Keratinocyte (primary cell): ENCODE measurements around the gene MAD1L1. TPM values are rescaled to one million over a fixed set of nuclear protein-coding genes. Genes with fewer than 3 reads are reported as not detected.
"Not testable (repeated sequence)": the region's sequence is repeated elsewhere in the genome, so short reads cannot be mapped to it uniquely, and the experiment has no call there.

Experiments
- DNase-seq: peaks from one replicate; pipeline ENCODE4 v3.0.0-alpha.2; 2011; ENCODE audit warnings: low read depth, missing footprints, low spot score
- FAIRE-seq: peaks from 2 replicates; lab custom pipeline; 2011; peaks lifted over from hg19 to GRCh38; lab: Jason Lieb, UNC
- H2AFZ ChIP-seq: 2 replicates; pipeline ENCODE4 v1.6.0; 2012; ENCODE audit warnings: low read length, control low read depth, inconsistent platforms; ENCODE audit not compliant: control insufficient read depth
- H3K27ac ChIP-seq: 2 replicates; pipeline ENCODE4 v1.5.1; 2011; ENCODE audit warnings: low read length; ENCODE audit not compliant: control insufficient read depth, insufficient read depth
- H3K27me3 ChIP-seq: 3 replicates; pipeline ENCODE4 v1.6.0; 2011; ENCODE audit warnings: low read length; ENCODE audit not compliant: control insufficient read depth, insufficient read depth; ENCODE audit errors: extremely low read depth
- H3K36me3 ChIP-seq, 2 experiments: 2 replicates in 1 of 2; 3 replicates in 1 of 2; pipeline ENCODE4 v1.5.1; 2011; ENCODE audit warnings: low read length in 2 of 2, mild to moderate bottlenecking in 1 of 2; ENCODE audit not compliant: control insufficient read depth in 2 of 2, insufficient read depth in 2 of 2; ENCODE audit errors: extremely low read depth in 1 of 2
- H3K4me1 ChIP-seq: 3 replicates; pipeline ENCODE4 v1.5.1; 2011; ENCODE audit warnings: low read length; ENCODE audit not compliant: control insufficient read depth, insufficient read depth; ENCODE audit errors: extremely low read depth
- H3K4me2 ChIP-seq: 3 replicates; pipeline ENCODE4 v1.6.0; 2011; ENCODE audit warnings: low read depth, low read length; ENCODE audit not compliant: control insufficient read depth, insufficient read depth; ENCODE audit errors: extremely low read depth
- H3K4me3 ChIP-seq, 3 experiments: fragments of 200-600 bp in 1 of 3; sonication (generic) in 1 of 3; 2 replicates in 2 of 3; 3 replicates in 1 of 3; pipeline ENCODE4 v1.5.1; 2011 to 2016; ENCODE audit warnings: low read length in 3 of 3, mild to moderate bottlenecking in 3 of 3, control low read depth in 2 of 3, inconsistent platforms in 1 of 3, low read depth in 1 of 3, mixed read lengths in 1 of 3, mixed run types in 1 of 3, moderate library complexity in 1 of 3; ENCODE audit not compliant: control insufficient read depth in 2 of 3, insufficient read depth in 2 of 3; ENCODE audit errors: extremely low read depth in 1 of 3
- H3K79me2 ChIP-seq: 2 replicates; pipeline ENCODE4 v1.6.0; 2012; ENCODE audit warnings: low read length; ENCODE audit not compliant: control insufficient read depth, insufficient read depth
- H3K9ac ChIP-seq: 3 replicates; pipeline ENCODE4 v1.6.0; 2011; ENCODE audit warnings: low read length; ENCODE audit not compliant: control insufficient read depth, insufficient read depth; ENCODE audit errors: extremely low read depth
- H3K9me1 ChIP-seq: 3 replicates; pipeline ENCODE4 v1.6.0; 2011; ENCODE audit warnings: low read length; ENCODE audit not compliant: control insufficient read depth, insufficient read depth; ENCODE audit errors: extremely low read depth
- H3K9me3 ChIP-seq: 2 replicates; pipeline ENCODE4 v1.5.1; 2012; ENCODE audit warnings: low read depth, low read length; ENCODE audit not compliant: control insufficient read depth
- H4K20me1 ChIP-seq: 3 replicates; pipeline ENCODE4 v1.6.0; 2011; ENCODE audit warnings: low read length; ENCODE audit not compliant: control insufficient read depth, insufficient read depth; ENCODE audit errors: extremely low read depth
- CTCF ChIP-seq, 3 experiments: IDR thresholded peaks in 1 of 3; conservative IDR thresholded peaks in 1 of 3; optimal IDR thresholded peaks in 1 of 3; 2 replicates in 2 of 3; 3 replicates in 1 of 3; pipeline versions ENCODE3 to v1.5.1; 2011; ENCODE audit warnings: low read length in 3 of 3, mild to moderate bottlenecking in 3 of 3, moderate library complexity in 2 of 3, control low read depth in 1 of 3, inconsistent platforms in 1 of 3; ENCODE audit not compliant: insufficient read depth in 2 of 3; ENCODE audit errors: extremely low read depth in 1 of 3
- EZH2 ChIP-seq: IDR thresholded peaks from one replicate; pipeline ENCODE4 v1.6.1; 2012; ENCODE audit warnings: inconsistent platforms, mild to moderate bottlenecking, low read length, moderate library complexity
- dilution Hi-C: fragments of 300-500 bp; cut with MboI; formaldehyde crosslinking; loops from one replicate; pipeline ENCODE4 v1.7.0; 2020; ENCODE audit warnings: low sequenced_read_pairs; ENCODE audit not compliant: extremely low pct_ligation_motif_present
- polyA plus RNA-seq, 5 experiments: library from polyadenylated mRNA; depleted of rRNA in 3 of 5; stranded (reverse) in 3 of 5; stranded (forward) in 1 of 5; unstranded in 1 of 5; fragments of >200 nt; gene quantifications; 1 replicate in 1 of 5; 2 replicates in 3 of 5; 3 replicates in 1 of 5; pipeline versions ENCODE4 v1.2.1 to v1.2.3, GENCODE V29; 2011 to 2012; ENCODE audit warnings: missing spikeins in 2 of 5, low read depth in 1 of 5, low replicate concordance in 1 of 5

MAD1L1 gene
- polyA plus RNA-seq, 1 donor (not counting 4 experiments of a cell fraction or from before 2014, with no cell fraction given) = 18.0 TPM

GRCh38 chr7:2036786-2037185, 196.0 kb downstream of the MAD1L1 start:
- Histone ChIP-seq H3K4me2 (peak overlapping the region; percentile 47), H3K4me1 (peaks cover 21% of the 10 kb centered on the region), H3K9me3 (no peaks in the 10 kb centered on the region), H4K20me1 (no peaks in the 10 kb centered on the region), H3K27ac (no peak overlapping the region), H3K27me3 (no peaks in the 10 kb centered on the region), H3K79me2 (no peaks in the 10 kb centered on the region), H3K9me1 (no peaks in the 10 kb centered on the region), H3K4me3 (no peak overlapping the region), H2AFZ (no peak overlapping the region), H3K36me3 (no peaks in the 10 kb centered on the region), H3K9ac (no peak overlapping the region)
- FAIRE-seq (no peak), DNase-seq (no peak)
- TF ChIP-seq EZH2 (no peak), CTCF (optimal IDR thresholded peaks at IDR 0.05 in 1 of 3, IDR thresholded peaks at IDR 0.05 in 1 of 3, conservative IDR thresholded peaks at IDR 0.05 in 1 of 3; ENCODE audit: extremely low read depth in 1 of 3, insufficient read depth in 2 of 3, low read length in 3 of 3) (no peak)
- dilution Hi-C loops = no loop called here

GRCh38 chr7:2036201-2036600, 196.5 kb downstream of the MAD1L1 start:
- H4K20me1 ChIP-seq, H3K4me3 ChIP-seq, H3K9ac ChIP-seq, H2AFZ ChIP-seq, H3K9me1 ChIP-seq, H3K9me3 ChIP-seq, H3K27ac ChIP-seq, H3K4me2 ChIP-seq, dilution Hi-C loops, DNase-seq, H3K36me3 ChIP-seq, H3K79me2 ChIP-seq, H3K27me3 ChIP-seq: not testable (repeated sequence)
- peaks cover 21% of the 10 kb centered on the region for H3K4me1 ChIP-seq
- peak; percentile 51 for FAIRE-seq
